ENCODE measurements around the gene SSX2IP. TPM values are rescaled to one million over a fixed set of nuclear protein-coding genes. Genes with fewer than 3 reads are reported as not detected.

The SSX2IP gene
- total and polyA plus RNA-seq, 2 experiments from 2014 or later, result 23.2 to 28.4 TPM

DNA sequence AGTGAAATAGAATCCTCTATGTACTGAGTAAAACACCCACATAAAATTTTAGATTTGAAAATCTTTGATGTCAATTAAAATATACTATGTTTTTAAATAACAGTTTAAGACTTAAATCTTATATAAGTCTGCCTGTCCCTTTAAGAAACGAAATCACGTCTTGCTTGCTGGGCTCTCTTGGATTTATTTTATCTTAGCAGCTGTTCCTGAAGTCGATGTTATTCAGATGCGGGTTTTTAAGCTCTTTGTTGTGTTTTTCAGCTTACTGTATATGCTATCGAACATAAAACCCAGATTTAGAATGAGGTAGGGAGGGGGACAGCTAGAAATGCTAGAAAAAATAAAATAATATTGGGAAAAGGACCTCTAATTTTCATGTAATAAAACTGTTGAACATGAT is 11.1 kb upstream of the SSX2IP start (continued):
- TF ChIP-seq, protein P1, sequence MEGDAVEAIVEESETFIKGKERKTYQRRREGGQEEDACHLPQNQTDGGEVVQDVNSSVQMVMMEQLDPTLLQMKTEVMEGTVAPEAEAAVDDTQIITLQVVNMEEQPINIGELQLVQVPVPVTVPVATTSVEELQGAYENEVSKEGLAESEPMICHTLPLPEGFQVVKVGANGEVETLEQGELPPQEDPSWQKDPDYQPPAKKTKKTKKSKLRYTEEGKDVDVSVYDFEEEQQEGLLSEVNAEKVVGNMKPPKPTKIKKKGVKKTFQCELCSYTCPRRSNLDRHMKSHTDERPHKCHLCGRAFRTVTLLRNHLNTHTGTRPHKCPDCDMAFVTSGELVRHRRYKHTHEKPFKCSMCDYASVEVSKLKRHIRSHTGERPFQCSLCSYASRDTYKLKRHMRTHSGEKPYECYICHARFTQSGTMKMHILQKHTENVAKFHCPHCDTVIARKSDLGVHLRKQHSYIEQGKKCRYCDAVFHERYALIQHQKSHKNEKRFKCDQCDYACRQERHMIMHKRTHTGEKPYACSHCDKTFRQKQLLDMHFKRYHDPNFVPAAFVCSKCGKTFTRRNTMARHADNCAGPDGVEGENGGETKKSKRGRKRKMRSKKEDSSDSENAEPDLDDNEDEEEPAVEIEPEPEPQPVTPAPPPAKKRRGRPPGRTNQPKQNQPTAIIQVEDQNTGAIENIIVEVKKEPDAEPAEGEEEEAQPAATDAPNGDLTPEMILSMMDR (conservative IDR thresholded peaks at IDR 0.05; ENCODE audit: low read depth in 2 of 2), result no peak
- TF ChIP-seq NANOG (IDR thresholded peaks at IDR 0.05; ENCODE audit: borderline replicate concordance), result no peak

DNA sequence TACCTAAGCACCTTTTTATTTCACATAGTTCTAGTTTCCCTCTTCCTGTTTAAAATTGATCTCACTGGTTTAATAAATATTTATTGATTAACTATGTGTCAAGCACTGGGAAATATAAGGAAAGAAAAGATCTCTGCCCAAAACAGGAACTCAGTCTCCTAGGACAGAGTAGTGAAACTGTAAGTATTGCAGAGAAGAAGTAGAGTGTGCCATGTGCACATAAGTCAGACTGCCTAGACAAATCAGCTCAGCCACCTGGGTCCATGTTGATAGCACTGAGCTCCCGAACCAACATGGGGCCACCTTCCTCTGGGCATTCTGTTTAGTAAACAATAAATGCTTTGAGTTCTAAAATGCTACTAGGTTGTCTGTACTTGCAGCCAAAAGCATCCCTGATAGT is 9.8 kb upstream of the SSX2IP start:
- no peak overlapping the region for H2AFZ ChIP-seq
- H3K4me1 ChIP-seq (ENCODE audit: insufficient read depth), result peaks cover 57% of the 10 kb centered on the region
- Mint-ChIP-seq H3K27me3 (ENCODE audit: insufficient read depth, low read depth, poor library complexity) (no peaks in the 10 kb centered on the region), H3K36me3 (ENCODE audit: low read depth) (no peaks in the 10 kb centered on the region), H3K9me3 (no peaks in the 10 kb centered on the region; the same call in 2 of the 3 replicates), H3K27ac (no peak overlapping the region; the same call in 1 of the 2 replicates), H3K4me1 (peaks cover 49% of the 10 kb centered on the region), H3K4me3 (no peak overlapping the region)
- TF ChIP-seq EZH2 (IDR thresholded peaks at IDR 0.05; ENCODE audit: low read depth, unreplicated experiment) (no peak), CREB1 (CRISPR knock-in tag; IDR thresholded peaks at IDR 0.05; ENCODE audit: low read depth) (no peak), STAT1 (IDR thresholded peaks at IDR 0.05; ENCODE audit: unreplicated experiment) (no peak), JUNB (IDR thresholded peaks at IDR 0.05; ENCODE audit: unreplicated experiment) (no peak), NANOG (IDR thresholded peaks at IDR 0.05; ENCODE audit: borderline replicate concordance) (no peak), POLR2AphosphoS5 (IDR thresholded peaks at IDR 0.05; ENCODE audit: low read depth) (no peak)
- TF ChIP-seq, protein P2, sequence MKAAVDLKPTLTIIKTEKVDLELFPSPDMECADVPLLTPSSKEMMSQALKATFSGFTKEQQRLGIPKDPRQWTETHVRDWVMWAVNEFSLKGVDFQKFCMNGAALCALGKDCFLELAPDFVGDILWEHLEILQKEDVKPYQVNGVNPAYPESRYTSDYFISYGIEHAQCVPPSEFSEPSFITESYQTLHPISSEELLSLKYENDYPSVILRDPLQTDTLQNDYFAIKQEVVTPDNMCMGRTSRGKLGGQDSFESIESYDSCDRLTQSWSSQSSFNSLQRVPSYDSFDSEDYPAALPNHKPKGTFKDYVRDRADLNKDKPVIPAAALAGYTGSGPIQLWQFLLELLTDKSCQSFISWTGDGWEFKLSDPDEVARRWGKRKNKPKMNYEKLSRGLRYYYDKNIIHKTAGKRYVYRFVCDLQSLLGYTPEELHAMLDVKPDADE (IDR thresholded peaks at IDR 0.05), result no peak
- TF ChIP-seq, protein P3, sequence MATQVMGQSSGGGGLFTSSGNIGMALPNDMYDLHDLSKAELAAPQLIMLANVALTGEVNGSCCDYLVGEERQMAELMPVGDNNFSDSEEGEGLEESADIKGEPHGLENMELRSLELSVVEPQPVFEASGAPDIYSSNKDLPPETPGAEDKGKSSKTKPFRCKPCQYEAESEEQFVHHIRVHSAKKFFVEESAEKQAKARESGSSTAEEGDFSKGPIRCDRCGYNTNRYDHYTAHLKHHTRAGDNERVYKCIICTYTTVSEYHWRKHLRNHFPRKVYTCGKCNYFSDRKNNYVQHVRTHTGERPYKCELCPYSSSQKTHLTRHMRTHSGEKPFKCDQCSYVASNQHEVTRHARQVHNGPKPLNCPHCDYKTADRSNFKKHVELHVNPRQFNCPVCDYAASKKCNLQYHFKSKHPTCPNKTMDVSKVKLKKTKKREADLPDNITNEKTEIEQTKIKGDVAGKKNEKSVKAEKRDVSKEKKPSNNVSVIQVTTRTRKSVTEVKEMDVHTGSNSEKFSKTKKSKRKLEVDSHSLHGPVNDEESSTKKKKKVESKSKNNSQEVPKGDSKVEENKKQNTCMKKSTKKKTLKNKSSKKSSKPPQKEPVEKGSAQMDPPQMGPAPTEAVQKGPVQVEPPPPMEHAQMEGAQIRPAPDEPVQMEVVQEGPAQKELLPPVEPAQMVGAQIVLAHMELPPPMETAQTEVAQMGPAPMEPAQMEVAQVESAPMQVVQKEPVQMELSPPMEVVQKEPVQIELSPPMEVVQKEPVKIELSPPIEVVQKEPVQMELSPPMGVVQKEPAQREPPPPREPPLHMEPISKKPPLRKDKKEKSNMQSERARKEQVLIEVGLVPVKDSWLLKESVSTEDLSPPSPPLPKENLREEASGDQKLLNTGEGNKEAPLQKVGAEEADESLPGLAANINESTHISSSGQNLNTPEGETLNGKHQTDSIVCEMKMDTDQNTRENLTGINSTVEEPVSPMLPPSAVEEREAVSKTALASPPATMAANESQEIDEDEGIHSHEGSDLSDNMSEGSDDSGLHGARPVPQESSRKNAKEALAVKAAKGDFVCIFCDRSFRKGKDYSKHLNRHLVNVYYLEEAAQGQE (IDR thresholded peaks at IDR 0.05; ENCODE audit: unreplicated experiment), result no peak
- H4K20me1 ChIP-seq (replicated peaks; ENCODE audit: insufficient read depth), result no peaks in the 10 kb centered on the region
- no peaks in the 10 kb centered on the region for H3K36me3 ChIP-seq (ENCODE audit: insufficient read depth)
- H3K4me3 ChIP-seq, result no peak overlapping the region
- H3F3A ChIP-seq (replicated peaks; ENCODE audit: low read depth), result no peaks in the 10 kb centered on the region; the same call in 1 of the 2 replicates
- ATAC-seq (no peak), DNase-seq (ENCODE audit: low spot score) (no peak)
- no peak overlapping the region for H3K4me2 ChIP-seq
- no peak overlapping the region for H3K27ac ChIP-seq (ENCODE audit: low read depth)
- H3K79me2 ChIP-seq (replicated peaks; ENCODE audit: insufficient read depth), result no peaks in the 10 kb centered on the region
- no peaks in the 10 kb centered on the region for H3K27me3 ChIP-seq (ENCODE audit: insufficient read depth)
- no peaks in the 10 kb centered on the region for H3K9me2 ChIP-seq (ENCODE audit: insufficient read depth)
